NCI-H2196 treated with DMSO at 0.1 percent for 48 hours (cell line): ENCODE measurements around the gene INSM1.

Source experiments
- DNase-seq: peaks from one replicate; lab custom pipeline; 2025; ENCODE audit not compliant: unreplicated experiment; lab: John Stamatoyannopoulos, UW

INSM1 gene

DNA sequence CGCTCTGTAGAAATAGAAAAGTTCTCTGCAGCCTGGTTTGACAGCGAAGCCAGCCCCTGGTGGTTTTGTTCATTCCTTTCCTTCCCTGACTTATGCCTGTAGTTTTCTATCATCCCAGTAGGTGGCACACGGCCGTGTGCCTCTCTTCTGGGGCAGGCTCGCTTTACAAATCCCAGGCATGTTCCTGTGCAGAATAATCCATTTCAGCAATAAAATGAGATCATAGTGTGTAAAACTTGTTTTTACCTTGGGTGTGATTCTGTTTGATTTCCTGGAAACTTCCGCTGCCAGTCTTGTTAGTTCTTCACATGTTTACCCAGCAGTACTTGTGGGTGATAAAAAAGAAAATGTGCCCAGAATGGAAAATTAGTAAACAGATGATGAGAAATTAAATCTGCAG is 7.4 kb upstream of the INSM1 start:
- DNase-seq = peak; percentile 55

- peak; percentile 82 for DNase-seq
Measured at GRCh38 chr20:20362774-20363433, 5.0 kb upstream of the INSM1 start.

- DNase-seq = peak; percentile 54
Measured at GRCh38 chr20:20363434-20363798, 4.5 kb upstream of the INSM1 start.

- peak; percentile 79 for DNase-seq
Measured at GRCh38 chr20:20363799-20364592, 3.9 kb upstream of the INSM1 start.

- no peak for DNase-seq
Measured at GRCh38 chr20:20364593-20365479, 3.1 kb upstream of the INSM1 start.

DNA sequence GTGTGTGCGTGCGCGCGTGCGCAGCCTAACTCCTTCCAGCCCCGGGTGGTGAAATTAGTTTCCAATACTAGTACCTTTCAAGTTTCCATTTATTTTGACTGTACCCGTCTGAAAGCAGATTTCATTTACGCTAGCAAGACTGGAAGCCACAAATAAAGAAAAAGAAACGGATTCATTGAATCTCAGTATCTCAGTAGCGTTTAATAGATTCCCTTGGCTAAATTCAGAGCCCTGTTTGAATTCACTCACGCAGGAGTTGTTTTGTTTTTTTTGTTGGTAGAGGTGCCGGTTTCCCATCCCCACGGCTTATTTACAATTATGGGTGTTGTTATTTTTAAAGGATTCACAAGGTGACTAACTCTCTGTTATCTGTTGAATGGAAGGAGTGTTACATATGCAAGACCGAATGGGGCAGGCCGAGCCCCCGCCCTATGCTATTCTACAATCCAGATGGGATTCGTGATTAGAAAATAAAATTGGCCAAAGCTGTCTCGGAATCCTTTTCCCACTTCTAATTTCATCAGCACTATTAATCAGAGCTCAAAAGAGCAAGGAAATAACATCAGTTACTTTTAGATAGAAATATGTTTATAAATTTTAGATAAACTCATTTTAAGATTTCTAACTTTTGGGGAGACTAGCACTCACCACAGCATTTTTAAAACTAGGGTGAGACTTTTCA is 2.3 kb upstream of the INSM1 start:
- DNase-seq = no peak

- DNase-seq = peak; percentile 16
Measured at GRCh38 chr20:20366551-20366875, 1.4 kb upstream of the INSM1 start.

GRCh38 chr20:20366876-20367574 is 879 bp upstream of the INSM1 start:
- no peak for DNase-seq

GRCh38 chr20:20368418-20369249 is 730 bp downstream of the INSM1 start:
- no peak for DNase-seq

DNA sequence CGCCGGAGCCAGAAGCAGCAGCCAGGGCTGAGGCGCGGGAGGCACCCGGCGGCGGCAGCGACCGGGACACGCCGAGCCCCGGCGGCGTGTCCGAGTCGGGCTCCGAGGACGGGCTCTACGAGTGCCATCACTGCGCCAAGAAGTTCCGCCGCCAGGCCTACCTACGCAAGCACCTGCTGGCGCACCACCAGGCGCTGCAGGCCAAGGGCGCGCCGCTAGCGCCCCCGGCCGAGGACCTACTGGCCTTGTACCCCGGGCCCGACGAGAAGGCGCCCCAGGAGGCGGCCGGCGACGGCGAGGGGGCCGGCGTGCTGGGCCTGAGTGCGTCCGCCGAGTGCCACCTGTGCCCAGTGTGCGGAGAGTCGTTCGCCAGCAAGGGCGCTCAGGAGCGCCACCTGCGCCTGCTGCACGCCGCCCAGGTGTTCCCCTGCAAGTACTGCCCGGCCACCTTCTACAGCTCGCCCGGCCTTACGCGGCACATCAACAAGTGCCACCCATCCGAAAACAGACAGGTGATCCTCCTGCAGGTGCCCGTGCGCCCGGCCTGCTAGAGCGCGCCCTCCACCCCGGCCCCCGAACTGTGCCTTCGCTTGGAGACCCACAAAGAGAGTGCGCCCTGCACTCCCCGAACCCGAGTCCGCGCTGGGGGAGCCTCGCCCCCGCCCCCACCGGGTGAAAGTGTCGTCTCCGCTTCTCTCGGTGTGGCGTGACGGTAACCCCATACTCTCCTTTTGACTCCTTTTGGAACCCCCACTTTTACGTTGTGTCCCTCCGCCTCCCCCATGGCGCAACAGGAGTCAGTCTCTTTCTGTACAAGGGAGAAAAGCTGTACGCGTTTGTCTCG is 1.6 kb downstream of the INSM1 start:
- DNase-seq = peak; percentile 62

DNA sequence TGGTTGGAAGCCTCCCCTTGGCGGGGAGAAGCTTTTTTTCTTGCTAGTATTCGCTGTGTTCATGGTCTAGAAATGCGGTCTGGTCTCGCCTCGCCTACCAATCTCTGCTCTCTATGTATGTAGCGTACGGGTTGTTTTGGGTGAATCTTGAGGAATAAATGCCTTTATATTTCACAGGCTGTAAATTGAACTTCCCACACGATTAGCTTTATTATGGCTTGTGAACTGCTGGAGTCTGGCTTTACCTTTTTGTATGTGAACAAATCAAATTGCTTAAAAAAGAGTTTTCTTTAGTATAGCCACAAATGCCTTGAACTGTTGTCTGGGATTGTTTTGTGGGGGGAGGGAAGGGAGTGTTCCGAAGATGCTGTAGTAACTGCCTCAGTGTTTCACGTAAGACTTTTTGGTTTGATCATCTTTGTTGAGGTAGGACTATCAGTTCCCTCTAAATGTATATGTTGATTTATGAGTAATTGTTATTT is 2.2 kb downstream of the INSM1 start:
- DNase-seq = no peak

- no peak for DNase-seq
Measured at GRCh38 chr20:20371083-20371482, 3.2 kb downstream of the INSM1 start.

DNA sequence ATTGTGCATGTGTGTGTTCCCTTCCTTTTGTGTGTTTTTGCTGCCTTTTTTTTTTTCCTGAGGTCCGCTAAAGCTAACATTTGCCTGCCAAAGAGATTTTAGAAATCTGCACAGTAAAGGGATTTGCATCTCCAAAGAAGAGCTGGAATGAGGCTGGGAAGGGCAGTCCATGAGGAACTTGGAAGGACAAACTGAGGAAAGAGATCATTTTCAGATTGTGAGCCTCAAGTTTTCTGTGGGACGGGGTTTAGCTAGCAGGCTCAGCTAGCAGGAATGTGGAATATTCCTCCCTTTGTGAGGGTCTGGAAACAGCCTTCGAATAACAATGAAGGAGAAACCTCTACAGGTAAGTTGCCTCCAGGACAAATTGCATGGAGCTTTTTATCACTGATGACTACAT is 3.8 kb downstream of the INSM1 start:
- no peak for DNase-seq

GRCh38 chr20:20373091-20373571 is 5.2 kb downstream of the INSM1 start:
- DNase-seq = no peak

DNA sequence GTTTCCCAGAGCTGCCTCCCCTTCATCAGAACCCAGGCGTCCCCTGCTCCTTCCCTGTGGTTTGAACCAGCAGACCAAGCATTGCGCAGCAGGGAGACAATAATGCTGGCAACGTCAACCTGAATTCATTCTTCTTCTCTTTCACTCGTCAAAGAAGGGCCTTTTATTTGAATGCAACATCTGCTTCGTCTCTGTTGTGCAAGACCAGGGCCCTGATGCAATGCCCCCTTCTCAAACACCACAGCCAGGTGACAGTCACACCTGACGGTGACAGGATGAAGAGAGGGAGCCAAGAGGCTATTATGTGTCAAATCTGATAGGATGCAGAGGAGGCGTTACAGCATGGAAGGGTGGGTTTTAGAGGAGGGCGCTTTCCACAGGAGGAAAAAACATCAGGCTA is 8.0 kb downstream of the INSM1 start:
- no peak for DNase-seq

- DNase-seq = no peak
Measured at GRCh38 chr20:20386192-20386591, 18.3 kb downstream of the INSM1 start.

DNA sequence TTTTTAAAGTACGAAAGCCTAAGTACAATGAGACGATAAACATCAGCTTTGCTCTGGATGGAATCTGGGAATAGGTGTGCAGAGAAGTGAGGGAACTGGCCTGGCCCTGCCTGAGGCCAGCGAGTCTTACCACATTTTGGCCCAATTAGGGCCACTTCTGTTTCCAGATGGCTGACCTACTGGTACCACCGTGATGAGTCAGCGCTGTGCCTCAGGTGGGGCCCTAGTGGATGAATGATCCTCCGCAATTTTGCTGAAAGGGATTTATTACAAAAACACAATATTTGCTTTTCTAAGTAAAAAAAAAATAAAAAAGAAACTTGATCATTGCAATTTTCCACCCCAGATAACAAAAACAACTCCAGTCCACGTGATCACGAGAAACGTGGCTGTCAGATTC is 22.5 kb downstream of the INSM1 start:
- DNase-seq = no peak

- DNase-seq = no peak
Measured at GRCh38 chr20:20391115-20391514, 23.2 kb downstream of the INSM1 start.

GRCh38 chr20:20391766-20392165 is 23.9 kb downstream of the INSM1 start:
- no peak for DNase-seq
